NCI-H1105 (cell line): ENCODE results near the gene FARP2.

Experiments used
- DNase-seq: peaks from one replicate; lab custom pipeline; 2025; lab: John Stamatoyannopoulos, UW

Gene FARP2

GRCh38 chr2:241532733-241533601 is 176.9 kb downstream of the FARP2 start:
- no peak for DNase-seq

GRCh38 chr2:241534293-241534692 is 178.2 kb downstream of the FARP2 start:
- no peak for DNase-seq

GRCh38 chr2:241534701-241535375 is 178.8 kb downstream of the FARP2 start:
- DNase-seq, result no peak

DNA sequence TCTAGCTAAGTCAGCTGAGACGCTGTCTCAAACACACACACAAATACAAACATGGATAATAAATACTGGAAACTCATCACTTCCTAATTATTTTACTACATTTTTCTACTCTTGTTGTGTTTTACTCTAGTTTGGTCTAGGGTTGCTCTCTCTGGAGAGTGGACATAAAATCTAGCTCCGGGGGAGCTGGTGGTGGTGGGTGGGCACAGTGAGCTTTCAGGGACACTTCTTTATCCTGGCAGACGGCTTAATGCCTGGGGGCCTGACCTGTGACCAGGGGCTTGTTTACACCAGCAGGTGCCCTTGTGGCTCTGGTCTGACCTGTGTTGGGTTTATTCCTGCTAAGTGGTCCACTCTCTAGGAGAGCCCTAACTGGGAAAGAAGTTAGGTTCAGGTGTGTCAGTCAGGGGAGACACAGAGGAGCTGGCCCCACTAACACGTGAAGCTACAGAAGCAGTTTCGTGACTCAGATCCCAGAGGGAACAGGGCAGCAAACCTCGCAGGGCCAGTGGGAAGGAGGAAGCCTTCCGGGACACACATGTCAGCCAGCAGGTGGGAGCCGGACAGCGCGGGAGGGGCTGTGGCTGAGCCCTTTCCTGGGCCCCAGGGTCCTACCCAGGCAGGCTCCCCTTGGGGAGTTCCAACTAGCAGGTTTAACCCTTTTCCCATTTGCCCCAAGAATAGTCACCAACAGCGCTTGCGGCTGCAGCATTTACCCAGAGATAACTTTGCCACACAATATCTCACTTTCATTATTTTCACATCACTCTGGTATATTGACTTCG is 180.0 kb downstream of the FARP2 start:
- DNase-seq, result no peak

- no peak for DNase-seq
Measured at GRCh38 chr2:241538838-241539615, 182.9 kb downstream of the FARP2 start.

DNA sequence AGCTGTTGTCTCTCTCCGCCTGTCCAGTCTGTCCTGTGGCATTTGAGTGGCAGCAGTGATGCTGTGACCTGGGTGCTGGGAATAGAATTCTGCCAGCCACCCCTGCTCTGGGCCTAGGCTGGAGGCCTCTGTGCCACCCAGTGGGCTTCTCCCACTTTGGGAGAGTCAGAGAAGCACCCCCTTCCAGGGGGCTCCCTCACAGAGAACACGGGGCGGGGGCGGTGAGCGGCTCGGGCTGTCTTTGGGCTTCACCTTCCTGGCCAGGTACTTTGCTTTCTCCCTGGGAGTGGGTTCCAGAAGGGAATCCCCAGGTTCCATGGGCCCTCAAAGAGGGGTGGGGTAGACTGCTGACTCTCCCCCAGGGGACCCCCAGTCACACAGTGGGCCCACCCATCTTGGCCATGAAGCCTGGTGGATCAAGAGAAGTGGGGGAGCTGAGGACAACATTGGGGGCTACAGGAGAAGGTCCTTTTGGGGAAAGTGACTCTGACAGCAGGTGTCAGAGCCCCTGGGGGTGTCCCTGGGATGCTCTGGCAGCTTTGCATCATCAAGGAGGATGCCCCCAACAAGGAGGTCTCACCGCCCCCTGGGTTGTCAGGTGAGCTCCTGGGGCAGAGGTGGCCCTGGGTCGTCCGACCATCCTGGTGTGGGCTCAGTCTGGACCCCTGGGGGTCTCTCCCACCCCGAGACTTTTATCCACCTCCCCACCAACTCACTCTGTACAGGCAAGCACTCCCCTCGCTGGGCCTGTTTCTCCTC is 183.7 kb downstream of the FARP2 start:
- no peak for DNase-seq

DNA sequence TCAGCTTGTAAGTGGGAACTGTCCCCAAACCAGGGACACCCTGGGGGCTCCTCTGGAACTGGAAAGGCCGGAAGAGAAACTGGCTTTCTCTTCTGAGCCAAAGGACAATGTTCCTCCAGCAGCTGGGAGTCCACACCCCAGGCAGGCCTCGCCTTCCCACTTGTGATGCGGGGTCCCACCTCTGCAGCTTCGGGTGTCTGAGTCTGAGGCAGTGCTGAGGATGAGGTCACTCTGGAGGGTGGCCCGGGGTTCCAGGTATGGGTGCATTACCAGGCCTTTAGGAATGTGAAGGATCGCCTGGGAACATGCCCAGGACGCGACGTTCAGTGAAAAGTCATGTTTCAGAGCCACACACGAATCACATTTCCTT is 184.3 kb downstream of the FARP2 start:
- no peak for DNase-seq

DNA sequence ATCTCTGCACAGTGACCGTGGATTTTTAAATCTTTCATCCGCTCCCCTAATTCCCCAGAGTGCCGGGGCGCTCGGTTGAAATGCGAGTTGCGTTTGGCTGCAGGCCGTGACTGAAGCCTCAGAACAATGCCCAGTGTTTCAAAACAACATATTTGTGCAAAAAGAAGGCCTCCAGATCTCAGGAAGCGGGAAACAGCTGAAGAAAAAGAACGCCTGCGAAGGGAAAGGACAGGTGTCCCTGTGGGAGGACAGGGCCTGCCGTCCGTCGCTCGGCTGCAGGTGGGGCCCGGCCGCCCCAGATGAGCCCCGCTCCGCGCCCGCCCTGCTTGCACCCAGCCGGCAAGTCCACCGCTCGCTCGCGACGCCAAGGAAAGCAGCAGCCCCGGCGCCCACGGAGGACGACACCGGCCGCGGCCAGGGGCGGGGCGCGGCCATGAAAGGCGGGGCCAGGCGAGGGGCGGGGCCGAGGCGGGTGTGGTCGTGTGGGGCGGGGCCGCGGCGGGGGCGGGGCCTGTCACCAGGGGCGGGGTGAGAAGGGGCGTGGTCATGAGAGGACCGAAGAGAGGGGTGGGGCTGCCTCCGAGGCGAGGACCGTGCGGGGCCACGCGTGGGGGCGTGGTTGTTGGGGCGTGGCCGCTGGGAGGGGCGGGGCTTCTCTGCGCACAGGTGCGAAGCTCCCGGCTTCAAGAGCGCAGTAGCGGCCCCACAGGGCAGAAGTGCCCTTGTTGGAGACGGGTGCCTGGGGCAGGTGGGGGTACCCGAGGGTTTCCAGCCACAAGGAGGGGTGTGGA is 184.9 kb downstream of the FARP2 start:
- DNase-seq, result no peak

- no peak for DNase-seq
Measured at GRCh38 chr2:241541564-241542277, 185.6 kb downstream of the FARP2 start.

DNA sequence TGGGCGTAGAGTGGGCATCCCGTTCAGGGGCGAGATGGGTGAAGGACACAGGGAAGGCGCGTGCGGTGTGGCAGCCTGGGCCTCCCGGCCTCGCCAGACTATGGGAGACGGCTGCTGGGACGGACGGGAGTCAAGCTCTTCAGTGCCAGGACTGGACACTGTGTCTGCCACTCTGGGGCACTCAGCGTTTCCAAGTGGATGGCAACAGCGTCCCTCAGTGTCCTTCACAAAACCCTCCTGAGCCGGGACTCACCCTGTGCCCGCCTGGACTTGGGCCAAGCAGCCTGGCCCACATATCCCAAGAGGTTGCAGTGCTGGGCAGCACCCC is 186.2 kb downstream of the FARP2 start:
- DNase-seq, result no peak
